HCT116 (cell line): ENCODE results near the gene ADGRL3. TPM values are rescaled to one million over a fixed set of nuclear protein-coding genes. Genes with fewer than 3 reads are reported as not detected.

Experiments
- ATAC-seq: fragments of 200-7000 bp; cut with Tn5 transposase; 2 replicates; pipeline ENCODE4 v1.9.1; 2020; ENCODE audit warnings: mild to moderate bottlenecking, moderate library complexity
- BruUV-seq: library from RNA; stranded (reverse); fragments of 400-500 nt; replicated peaks from 2 replicates; lab custom pipeline; 2021; lab: Mats Ljungman, UMichigan
- CTCF ChIA-PET: fragments of 300-600 bp; sonication (Branson Sonifier 250); formaldehyde crosslinking; loops from one replicate; lab custom pipeline; 2021; ENCODE audit warnings: antibody characterized with exemption; lab: Charles Lee
- POLR2A ChIA-PET: fragments of 300-600, 350-600 bp; sonication (Branson Sonifier 250); formaldehyde crosslinking; loops from one replicate; lab custom pipeline; 2021; ENCODE audit warnings: antibody characterized with exemption; lab: Charles Lee
- RAD21 ChIA-PET, 2 experiments: fragments of 300-600 bp; sonication (Branson Sonifier 250); formaldehyde crosslinking; loops; one replicate each; lab custom pipeline; 2023; ENCODE audit warnings: low total read pairs in 2 of 2; ENCODE audit not compliant: uncharacterized antibody in 2 of 2, unreplicated experiment in 2 of 2, low non-redundant PET in 1 of 2; lab: Charles Lee
- DNase-seq: peaks from one replicate; pipeline ENCODE4 v3.0.0-alpha.2; 2010; ENCODE audit warnings: low read depth, low spot score
- H2AFZ ChIP-seq: fragments of 200-600 bp; shearing (Covaris generic), sonication (generic); 2 replicates; pipeline ENCODE4 v1.6.1; 2017; ENCODE audit warnings: low read depth, mixed run types, mixed read lengths, antibody characterized with exemption, low read length; ENCODE audit not compliant: poor library complexity, severe bottlenecking
- H3K27ac ChIP-seq: 2 replicates; pipeline ENCODE4 v1.5.1; 2012; ENCODE audit warnings: low read depth, low read length
- H3K27me3 ChIP-seq: fragments of 200-600 bp; sonication (generic); 2 replicates; pipeline ENCODE4 v1.6.1; 2016; ENCODE audit warnings: mixed run types, low read length, mixed read lengths; ENCODE audit not compliant: insufficient read depth
- H3K36me3 ChIP-seq, 2 experiments: fragments of 200-500 bp in 1 of 2; fragments of 200-600 bp in 1 of 2; sonication (Bioruptor generic) in 1 of 2; sonication (generic) in 1 of 2; 2 replicates each; pipeline versions ENCODE4 v1.5.1 to v1.6.1; 2014 to 2016; ENCODE audit warnings: low read length in 2 of 2, inconsistent platforms in 1 of 2, mixed read lengths in 1 of 2, mixed run types in 1 of 2; ENCODE audit not compliant: insufficient read depth in 2 of 2, control insufficient read depth in 1 of 2
- H3K4me1 ChIP-seq, 2 experiments: fragments of 200-600 bp in 1 of 2; sonication (generic) in 1 of 2; 2 replicates each; pipeline versions ENCODE4 v1.5.1 to v1.6.1; 2012 to 2017; ENCODE audit warnings: low read length in 2 of 2, inconsistent platforms in 1 of 2, mild to moderate bottlenecking in 1 of 2, mixed read lengths in 1 of 2, mixed run types in 1 of 2, moderate library complexity in 1 of 2; ENCODE audit not compliant: insufficient read depth in 2 of 2, control insufficient read depth in 1 of 2
- H3K4me2 ChIP-seq: fragments of 200-600 bp; sonication (generic); 2 replicates; pipeline ENCODE4 v1.6.1; 2017; ENCODE audit warnings: mixed run types, low read length, mixed read lengths
- H3K4me3 ChIP-seq, 2 experiments: fragments of 200-600 bp in 1 of 2; sonication (generic) in 1 of 2; replicated peaks in 1 of 2; 2 replicates each; pipeline ENCODE4 v1.5.1; 2011 to 2016; ENCODE audit warnings: low read length in 2 of 2, control low read depth in 1 of 2, low read depth in 1 of 2, mild to moderate bottlenecking in 1 of 2, mixed read lengths in 1 of 2, mixed run types in 1 of 2
- H3K79me2 ChIP-seq: fragments of 200-600 bp; sonication (generic); 2 replicates; pipeline ENCODE4 v1.6.1; 2017; ENCODE audit warnings: mild to moderate bottlenecking, mixed run types, low read length, moderate library complexity, mixed read lengths; ENCODE audit not compliant: insufficient read depth
- H3K9ac ChIP-seq: fragments of 200-600 bp; sonication (generic); 2 replicates; pipeline ENCODE4 v1.6.1; 2016; ENCODE audit warnings: low read length, mixed read lengths
- H3K9me2 ChIP-seq: fragments of 200-600 bp; sonication (generic), shearing (Covaris generic); 2 replicates; pipeline ENCODE4 v1.6.1; 2017; ENCODE audit warnings: mixed run types, mild to moderate bottlenecking, moderate library complexity; ENCODE audit not compliant: insufficient read depth
- H3K9me3 ChIP-seq, 2 experiments: fragments of 200-500 bp in 1 of 2; fragments of 200-600 bp in 1 of 2; sonication (Bioruptor generic) in 1 of 2; sonication (generic) in 1 of 2; 2 replicates each; pipeline ENCODE4 v1.6.1; 2014 to 2017; ENCODE audit warnings: low read length in 2 of 2, mixed read lengths in 2 of 2, inconsistent platforms in 1 of 2, low read depth in 1 of 2, mild to moderate bottlenecking in 1 of 2, mixed run types in 1 of 2, moderate library complexity in 1 of 2; ENCODE audit not compliant: control insufficient read depth in 1 of 2, insufficient read depth in 1 of 2
- H4K20me1 ChIP-seq: fragments of 200-600 bp; sonication (generic), shearing (Covaris generic); 2 replicates; pipeline ENCODE4 v1.6.1; 2017; ENCODE audit warnings: mixed run types, mild to moderate bottlenecking, moderate library complexity; ENCODE audit not compliant: insufficient read depth
- CTCF ChIP-seq, 3 experiments: fragments of 200-600 bp in 1 of 3; sonication (generic) in 1 of 3; IDR thresholded peaks in 2 of 3; conservative IDR thresholded peaks in 1 of 3; 2 replicates each; pipeline ENCODE4 v1.5.1; 2012 to 2017; ENCODE audit warnings: low read depth in 2 of 3, low read length in 2 of 3, antibody characterized with exemption in 1 of 3, borderline replicate concordance in 1 of 3, control low read depth in 1 of 3, mild to moderate bottlenecking in 1 of 3, mixed read lengths in 1 of 3, mixed run types in 1 of 3, moderate library complexity in 1 of 3; ENCODE audit not compliant: insufficient read depth in 1 of 3
- EGR1 ChIP-seq: IDR thresholded peaks from 2 replicates; pipeline ENCODE4 v1.6.1; 2012; ENCODE audit warnings: low read depth
- ELF1 ChIP-seq: IDR thresholded peaks from 2 replicates; pipeline ENCODE4 v1.6.1; 2012; ENCODE audit warnings: low read depth, borderline replicate concordance
- EZH2 ChIP-seq: fragments of 200-600 bp; sonication (generic); IDR thresholded peaks from 2 replicates; pipeline ENCODE4 v1.6.1; 2017; ENCODE audit warnings: antibody characterized with exemption, mixed run types
- EZH2phosphoT487 ChIP-seq: fragments of 200-600 bp; IDR thresholded peaks from 2 replicates; pipeline ENCODE4 v1.6.1; 2018; ENCODE audit warnings: antibody characterized with exemption, borderline replicate concordance
- POLR2A ChIP-seq: IDR thresholded peaks from 2 replicates; pipeline ENCODE4 v1.7.0; 2011; ENCODE audit warnings: borderline replicate concordance; ENCODE audit not compliant: insufficient read depth, insufficient read length; ENCODE audit errors: extremely low read depth
- RAD21 ChIP-seq: IDR thresholded peaks from 2 replicates; pipeline ENCODE4 v1.6.1; 2012; ENCODE audit warnings: low read depth, mild to moderate bottlenecking
- REST ChIP-seq: IDR thresholded peaks from 2 replicates; pipeline ENCODE4 v1.6.1; 2012; ENCODE audit warnings: low read depth
- TCF7L2 ChIP-seq: IDR thresholded peaks from 2 replicates; pipeline ENCODE4 v1.7.0; 2011; ENCODE audit warnings: borderline replicate concordance, inconsistent platforms; ENCODE audit not compliant: insufficient read depth, insufficient read length; ENCODE audit errors: extremely low read depth
- YY1 ChIP-seq: IDR thresholded peaks from 2 replicates; pipeline ENCODE4 v1.6.1; 2011; ENCODE audit warnings: low read length, low read depth, moderate library complexity, mild to moderate bottlenecking; ENCODE audit not compliant: insufficient replicate concordance; ENCODE audit errors: extremely low read depth
- ZNF274 ChIP-seq: fragments of 200-500 bp; sonication (Bioruptor generic); IDR thresholded peaks from 2 replicates; pipeline ENCODE4 v1.6.1; 2014; ENCODE audit warnings: mild to moderate bottlenecking, low read depth, low read length, inconsistent platforms
- intact Hi-C: fragments of 100-400 bp; cut with micrococcal nuclease; formaldehyde crosslinking; loops from 2 replicates; pipeline ENCODE4 v1.10.0; 2022
- total RNA-seq: library from RNA; stranded (reverse); gene quantifications from one replicate; pipeline ENCODE4 v1.2.1, GENCODE V29; 2021; ENCODE audit not compliant: unreplicated experiment

ADGRL3 gene
- total RNA-seq, 1 experiment from 2014 or later = not detected

DNA sequence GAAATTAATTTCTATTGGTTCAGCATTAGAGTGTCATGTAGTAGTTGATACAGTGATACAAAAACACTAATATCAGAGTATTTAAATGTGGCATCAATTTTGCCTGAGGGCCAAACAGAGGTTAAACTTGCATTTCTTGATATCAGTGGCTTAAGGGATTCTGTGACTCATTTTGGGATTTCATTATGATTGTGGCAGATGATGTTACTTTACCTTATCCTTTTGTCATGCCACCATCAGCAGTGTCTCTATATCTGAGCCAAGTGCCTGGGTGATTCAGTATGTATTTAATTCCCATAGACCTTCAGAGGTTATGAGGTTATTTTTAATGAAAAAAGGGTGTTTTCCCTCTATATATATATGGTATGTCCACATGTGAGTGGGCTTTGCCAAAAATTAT lies 582.9 kb downstream of the ADGRL3 start:
- no peaks in the 10 kb centered on the region for H4K20me1 ChIP-seq
- H3K4me3 ChIP-seq = no peak overlapping the region
- H3K27ac ChIP-seq = no peak overlapping the region
- H3K27me3 ChIP-seq = no peaks in the 10 kb centered on the region
- no peaks in the 10 kb centered on the region for H3K9me2 ChIP-seq
- H2AFZ ChIP-seq = no peak overlapping the region
- ChIA-PET POLR2A (no interaction called here), RAD21 (no interaction called here), CTCF (no interaction called here)
- H3K9me3 ChIP-seq = peaks cover 6 to 13% of the 10 kb centered on the region in 2 experiments; a peak in 2 of 4 replicates
- no peaks in the 10 kb centered on the region for H3K4me1 ChIP-seq
- no peak overlapping the region for H3K4me2 ChIP-seq
- no peak overlapping the region for H3K9ac ChIP-seq
- no peaks in the 10 kb centered on the region for H3K36me3 ChIP-seq
- DNase-seq = no peak
- BruUV-seq = no TSS peak
- no peaks in the 10 kb centered on the region for H3K79me2 ChIP-seq
- TF ChIP-seq REST (no peak), EZH2phosphoT487 (no peak), RAD21 (no peak), POLR2A (no peak), ZNF274 (no peak), CTCF (IDR thresholded peaks at IDR 0.05 in 2 of 3, conservative IDR thresholded peaks at IDR 0.05 in 1 of 3; ENCODE audit: borderline replicate concordance in 1 of 3, insufficient read depth in 1 of 3, low read depth in 2 of 3, low read length in 2 of 3) (no peak), EGR1 (no peak), EZH2 (no peak), ELF1 (no peak), TCF7L2 (no peak), YY1 (no peak)
- no peak for ATAC-seq
- intact Hi-C loops = no loop called here
